Stimulated activated CD4-positive, alpha-beta T cell treated with anti-CD3 and anti-CD28 coated beads, Interleukin-1b, Interleukin-23, amount 100 ng/mL, for 48 hours (primary cell): ENCODE measurements around the gene CACNA2D4.

ENCODE experiments used
- DNase-seq: peaks from one replicate; pipeline ENCODE4 v3.0.0-alpha.2; 2020

CACNA2D4 gene

GRCh38 chr12:1869145-1869544, 49.3 kb downstream of the CACNA2D4 start:
- DNase-seq, result no peak

GRCh38 chr12:1865284-1865866, 53.1 kb downstream of the CACNA2D4 start:
- DNase-seq, result no peak

GRCh38 chr12:1864867-1865266, 53.6 kb downstream of the CACNA2D4 start:
- DNase-seq, result no peak

GRCh38 chr12:1864456-1864855, 54.0 kb downstream of the CACNA2D4 start:
- no peak for DNase-seq

- DNase-seq, result no peak
Observed at GRCh38 chr12:1863823-1864222, 54.6 kb downstream of the CACNA2D4 start.

- DNase-seq, result no peak
Observed at GRCh38 chr12:1862973-1863372, 55.5 kb downstream of the CACNA2D4 start.

GRCh38 chr12:1859643-1860042, 58.8 kb downstream of the CACNA2D4 start:
- no peak for DNase-seq

- DNase-seq, result no peak
Observed at GRCh38 chr12:1858456-1858855, 60.0 kb downstream of the CACNA2D4 start.

GRCh38 chr12:1857821-1858220, 60.6 kb downstream of the CACNA2D4 start:
- DNase-seq, result no peak

GRCh38 chr12:1857086-1857485, 61.4 kb downstream of the CACNA2D4 start:
- no peak for DNase-seq

- no peak for DNase-seq
Observed at GRCh38 chr12:1855241-1855640, 63.2 kb downstream of the CACNA2D4 start.

- DNase-seq, result no peak
Observed at GRCh38 chr12:1853716-1854115, 64.7 kb downstream of the CACNA2D4 start.

GRCh38 chr12:1852076-1852475, 66.4 kb downstream of the CACNA2D4 start:
- DNase-seq, result no peak

GRCh38 chr12:1851151-1851701, 67.2 kb downstream of the CACNA2D4 start:
- no peak for DNase-seq

- DNase-seq, result no peak
Observed at GRCh38 chr12:1848745-1849144, 69.7 kb downstream of the CACNA2D4 start.

GRCh38 chr12:1848146-1848545, 70.3 kb downstream of the CACNA2D4 start:
- no peak for DNase-seq

- no peak for DNase-seq
Observed at GRCh38 chr12:1847411-1847810, 71.0 kb downstream of the CACNA2D4 start.

GRCh38 chr12:1846421-1847405, 71.7 kb downstream of the CACNA2D4 start:
- DNase-seq, result no peak

- no peak for DNase-seq
Observed at GRCh38 chr12:1845886-1846285, 72.6 kb downstream of the CACNA2D4 start.

GRCh38 chr12:1845427-1845826, 73.0 kb downstream of the CACNA2D4 start:
- DNase-seq, result no peak

- no peak for DNase-seq
Observed at GRCh38 chr12:1844661-1845409, 73.6 kb downstream of the CACNA2D4 start.

- DNase-seq, result no peak
Observed at GRCh38 chr12:1844223-1844622, 74.2 kb downstream of the CACNA2D4 start.

GRCh38 chr12:1843641-1844005, 74.8 kb downstream of the CACNA2D4 start:
- no peak for DNase-seq
